A549 (cell line): ENCODE measurements around the gene ZBTB2. TPM values are rescaled to one million over a fixed set of nuclear protein-coding genes. Genes with fewer than 3 reads are reported as not detected.

ENCODE experiments used
- ATAC-seq, 2 experiments: fragments of 200-7000 bp in 1 of 2; fragments of >200 bp in 1 of 2; cut with Nextera tagmentation in 1 of 2; cut with Tn5 transposase in 1 of 2; 3 replicates each; pipeline versions ENCODE4 v1.8.0 to v1.9.1; 2018 to 2020; ENCODE audit warnings: mild to moderate bottlenecking in 1 of 2, moderate library complexity in 1 of 2
- CTCF ChIA-PET: fragments of 300-600 bp; sonication (Branson Sonifier 250); formaldehyde crosslinking; extraction: SDS; loops from one replicate; lab custom pipeline; 2021; ENCODE audit warnings: antibody characterized with exemption, inconsistent platforms; lab: Yijun Ruan, JAX
- POLR2A ChIA-PET: fragments of 350-600 bp; formaldehyde crosslinking; extraction: SDS; loops from one replicate; lab custom pipeline; 2021; ENCODE audit warnings: antibody characterized with exemption, inconsistent platforms; lab: Yijun Ruan, JAX
- DNase-seq, 2 experiments: peaks; one replicate each; pipeline versions ENCODE4 v3.0.0 to v3.0.0-alpha.2; 2011 to 2016; ENCODE audit warnings: low read depth in 1 of 2, low spot score in 1 of 2
- FAIRE-seq: peaks from 2 replicates; lab custom pipeline; 2011; peaks lifted over from hg19 to GRCh38; lab: Jason Lieb, UNC
- H3K27ac ChIP-seq, 2 experiments: fragments of >200 bp; sonication (Bioruptor Twin); formaldehyde crosslinking; 3 replicates each; pipeline ENCODE4 v1.5.1; 2016 to 2017
- H3K4me1 ChIP-seq: fragments of >200 bp; sonication (Bioruptor Twin); formaldehyde crosslinking; 3 replicates; pipeline ENCODE4 v1.6.1; 2016
- H3K4me2 ChIP-seq: fragments of >200 bp; sonication (Bioruptor Twin); formaldehyde crosslinking; 3 replicates; pipeline ENCODE4 v1.6.1; 2016
- H3K4me3 ChIP-seq: fragments of >200 bp; sonication (Bioruptor Twin); formaldehyde crosslinking; 3 replicates; pipeline ENCODE4 v1.5.1; 2016
- H3K9me3 ChIP-seq: fragments of >200 bp; sonication (Bioruptor Twin); formaldehyde crosslinking; 3 replicates; pipeline ENCODE4 v1.6.1; 2016
- BHLHE40 ChIP-seq: IDR thresholded peaks from 2 replicates; pipeline ENCODE4 v1.6.1; 2012; ENCODE audit warnings: low read depth, low read length, inconsistent platforms
- CBX2 ChIP-seq: fragments of 200-600 bp; sonication (generic); IDR thresholded peaks from 2 replicates; pipeline ENCODE4 v1.6.1; 2016; ENCODE audit warnings: low read depth, mild to moderate bottlenecking, borderline replicate concordance
- CBX8 ChIP-seq: fragments of 200-600 bp; sonication (generic); IDR thresholded peaks from 2 replicates; pipeline ENCODE4 v1.6.1; 2016
- CEBPB ChIP-seq, 2 experiments: fragments of >200 bp in 1 of 2; sonication (Bioruptor Twin) in 1 of 2; formaldehyde crosslinking in 1 of 2; IDR thresholded peaks; 2 replicates each; pipeline ENCODE4 v1.6.1; 2012 to 2016
- CHD2 ChIP-seq: fragments of 150-350 bp; IDR thresholded peaks from 2 replicates; pipeline ENCODE4 v1.6.1; 2014; ENCODE audit warnings: low read length; ENCODE audit not compliant: partially characterized antibody
- EHMT2 ChIP-seq: fragments of 200-600 bp; sonication (generic); IDR thresholded peaks from 2 replicates; pipeline ENCODE4 v1.6.1; 2016; ENCODE audit warnings: antibody characterized with exemption, low read depth, mild to moderate bottlenecking, moderate library complexity
- FOSB ChIP-seq: fragments of 250-450 bp; sonication (Bioruptor Pico); IDR thresholded peaks from 2 replicates; pipeline ENCODE4 v1.5.0; 2020; ENCODE audit warnings: mild to moderate bottlenecking, moderate library complexity
- FOXS1 ChIP-seq: fragments of 250-450 bp; sonication (Bioruptor Pico); IDR thresholded peaks from 2 replicates; pipeline ENCODE4 v1.5.0; 2020; ENCODE audit warnings: mild to moderate bottlenecking, moderate library complexity
- GATA3 ChIP-seq: IDR thresholded peaks from 2 replicates; pipeline ENCODE4 v1.6.1; 2012; ENCODE audit warnings: borderline replicate concordance
- HEYL ChIP-seq: fragments of 250-450 bp; sonication (Bioruptor Pico); IDR thresholded peaks from 2 replicates; pipeline ENCODE4 v1.8.0; 2021; ENCODE audit warnings: mild to moderate bottlenecking, moderate library complexity
- HOXB13 ChIP-seq: fragments of 250-450 bp; sonication (Bioruptor Pico); IDR thresholded peaks from 2 replicates; pipeline ENCODE4 v1.5.0; 2020; ENCODE audit warnings: low read depth, mild to moderate bottlenecking, moderate library complexity
- HOXB5 ChIP-seq: fragments of 250-450 bp; sonication (Bioruptor Pico); IDR thresholded peaks from 2 replicates; pipeline ENCODE4 v1.5.0; 2020; ENCODE audit warnings: mild to moderate bottlenecking, moderate library complexity
- JUN ChIP-seq, 2 experiments: fragments of >200 bp; sonication (Bioruptor Twin); formaldehyde crosslinking; IDR thresholded peaks; 2 replicates in 1 of 2; 3 replicates in 1 of 2; pipeline ENCODE4 v1.6.1; 2016 to 2017
- KDM1A ChIP-seq: fragments of 200-600 bp; sonication (generic); IDR thresholded peaks from 2 replicates; pipeline ENCODE4 v1.6.1; 2016; ENCODE audit warnings: low read depth, mild to moderate bottlenecking
- KDM5A ChIP-seq: fragments of 200-600 bp; sonication (generic); IDR thresholded peaks from 2 replicates; pipeline ENCODE4 v1.6.1; 2016; ENCODE audit warnings: antibody characterized with exemption, mild to moderate bottlenecking
- MYC ChIP-seq: IDR thresholded peaks from 2 replicates; pipeline ENCODE4 v1.6.1; 2012; ENCODE audit warnings: mild to moderate bottlenecking, inconsistent platforms, low read length, improper control_type of control experiment, borderline replicate concordance
- NFE2L2 ChIP-seq: fragments of 150-350 bp; conservative IDR thresholded peaks from 2 replicates; pipeline ENCODE4 v1.6.1; 2014; ENCODE audit warnings: low read length
- NPAS2 ChIP-seq: fragments of 250-450 bp; sonication (Bioruptor Pico); IDR thresholded peaks from 2 replicates; pipeline ENCODE4 v1.8.0; 2022; ENCODE audit warnings: mild to moderate bottlenecking, moderate library complexity, borderline replicate concordance
- POLR2A ChIP-seq: IDR thresholded peaks from 2 replicates; pipeline ENCODE4 v1.6.1; 2012; ENCODE audit warnings: mild to moderate bottlenecking, low read length
- POLR2AphosphoS2 ChIP-seq: conservative IDR thresholded peaks from 2 replicates; pipeline ENCODE4 v1.6.1; 2012; ENCODE audit warnings: low read length, improper control_type of control experiment, inconsistent platforms
- RARB ChIP-seq: fragments of 250-450 bp; sonication (Bioruptor Pico); IDR thresholded peaks from 2 replicates; pipeline ENCODE4 v1.8.0; 2021; ENCODE audit warnings: mild to moderate bottlenecking, moderate library complexity
- RFX5 ChIP-seq: fragments of 450-650 bp; IDR thresholded peaks from 2 replicates; pipeline ENCODE4 v1.7.1; 2014; ENCODE audit warnings: antibody characterized with exemption, mild to moderate bottlenecking, moderate library complexity
- TP53 ChIP-seq: fragments of 250-450 bp; sonication (Bioruptor Pico); IDR thresholded peaks from 2 replicates; pipeline ENCODE4 v1.5.0; 2021; ENCODE audit warnings: mild to moderate bottlenecking, moderate library complexity
- ZC3H11A ChIP-seq: fragments of 450-650 bp; IDR thresholded peaks from 2 replicates; pipeline ENCODE4 v1.6.1; 2014; ENCODE audit warnings: antibody characterized with exemption, mild to moderate bottlenecking
- ZFP36 ChIP-seq: fragments of 450-650 bp; IDR thresholded peaks from 2 replicates; pipeline ENCODE4 v1.6.1; 2014; ENCODE audit warnings: borderline replicate concordance; ENCODE audit not compliant: partially characterized antibody
- WGBS: methylation state at CpG from one replicate; pipeline ENCODE4 v1.1.6; 2017; ENCODE audit errors: missing lambda C conversion rate; 5-methylcytosine and 5-hydroxymethylcytosine counted together
- polyA plus RNA-seq, 4 experiments: library from polyadenylated mRNA; depleted of rRNA in 3 of 4; stranded (reverse); fragments of >200 nt; fragmentation: RNase III in 1 of 4; extraction: RNeasy Plus Mini Kit Qiagen cat#74134 plus additional on column Dnase treatment in 1 of 4; gene quantifications; 2 replicates in 3 of 4; 3 replicates in 1 of 4; pipeline ENCODE4 v1.2.3, GENCODE V29; 2011 to 2017
- TF ChIP-seq, protein P1 (sequence below): IDR thresholded peaks from 2 replicates; pipeline ENCODE4 v1.6.1; 2012
- TF ChIP-seq, protein P2 (sequence below): fragments of >200 bp; sonication (Bioruptor Twin); formaldehyde crosslinking; IDR thresholded peaks from 3 replicates; pipeline ENCODE4 v1.5.1; 2016
- TF ChIP-seq, protein P3 (sequence below): fragments of 150-350 bp; IDR thresholded peaks from 2 replicates; pipeline ENCODE4 v1.6.1; 2014; ENCODE audit warnings: low read depth, mild to moderate bottlenecking, low read length
- TF ChIP-seq, protein P4 (sequence below): fragments of 200-600 bp; sonication (generic); IDR thresholded peaks from 2 replicates; pipeline ENCODE4 v1.6.1; 2016; ENCODE audit warnings: antibody characterized with exemption, mild to moderate bottlenecking, moderate library complexity
- TF ChIP-seq, protein P5 (sequence below): fragments of >200 bp; sonication (Bioruptor Twin); formaldehyde crosslinking; IDR thresholded peaks from 3 replicates; pipeline ENCODE4 v1.6.1; 2016

Gene ZBTB2
- polyA plus RNA-seq, 2 of the 4 experiments (the other 2 are of a cell fraction): 10.8 to 17.3 TPM

DNA sequence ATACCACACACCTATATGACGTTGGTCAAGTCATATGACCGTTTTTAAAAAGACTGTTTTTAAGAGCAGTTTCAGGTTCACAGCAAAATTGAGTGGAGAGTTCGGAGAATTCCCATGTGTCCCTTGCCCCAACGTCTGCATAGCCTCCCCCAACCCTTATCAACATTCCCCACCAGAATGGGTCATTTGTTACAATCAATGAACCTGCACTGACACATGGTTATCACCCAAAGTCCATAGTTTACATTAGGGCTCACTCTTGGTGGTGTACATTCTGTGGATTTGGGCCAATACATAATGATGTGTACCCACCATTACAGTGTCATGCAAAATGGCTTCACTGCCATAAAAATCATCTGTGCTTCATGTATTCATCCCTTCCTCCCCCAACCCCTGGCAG is 52.0 kb downstream of the ZBTB2 start:
- H3K27ac ChIP-seq: no peak overlapping the region
- CTCF ChIA-PET: interaction anchor here (0.6 kb wide), 2 partner anchors 36 to 431 kb away, joined by 3 read pairs; no protein-coding TSS in a partner anchor
- TF ChIP-seq HOXB13 (CRISPR knock-in tag) (no peak), NFE2L2 (no peak), CBX8 (no peak), BHLHE40 (no peak), RFX5 (no peak), KDM1A (no peak), HOXB5 (CRISPR knock-in tag) (no peak), CHD2 (no peak), FOXS1 (no peak), JUN (IDR thresholded peaks at IDR 0.05) (no peak), MYC (no peak), NPAS2 (CRISPR knock-in tag) (no peak), RARB (CRISPR knock-in tag) (no peak), ZFP36 (no peak)
- TF ChIP-seq, protein P1, sequence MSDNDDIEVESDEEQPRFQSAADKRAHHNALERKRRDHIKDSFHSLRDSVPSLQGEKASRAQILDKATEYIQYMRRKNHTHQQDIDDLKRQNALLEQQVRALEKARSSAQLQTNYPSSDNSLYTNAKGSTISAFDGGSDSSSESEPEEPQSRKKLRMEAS: no peak
- TF ChIP-seq, protein P2, sequence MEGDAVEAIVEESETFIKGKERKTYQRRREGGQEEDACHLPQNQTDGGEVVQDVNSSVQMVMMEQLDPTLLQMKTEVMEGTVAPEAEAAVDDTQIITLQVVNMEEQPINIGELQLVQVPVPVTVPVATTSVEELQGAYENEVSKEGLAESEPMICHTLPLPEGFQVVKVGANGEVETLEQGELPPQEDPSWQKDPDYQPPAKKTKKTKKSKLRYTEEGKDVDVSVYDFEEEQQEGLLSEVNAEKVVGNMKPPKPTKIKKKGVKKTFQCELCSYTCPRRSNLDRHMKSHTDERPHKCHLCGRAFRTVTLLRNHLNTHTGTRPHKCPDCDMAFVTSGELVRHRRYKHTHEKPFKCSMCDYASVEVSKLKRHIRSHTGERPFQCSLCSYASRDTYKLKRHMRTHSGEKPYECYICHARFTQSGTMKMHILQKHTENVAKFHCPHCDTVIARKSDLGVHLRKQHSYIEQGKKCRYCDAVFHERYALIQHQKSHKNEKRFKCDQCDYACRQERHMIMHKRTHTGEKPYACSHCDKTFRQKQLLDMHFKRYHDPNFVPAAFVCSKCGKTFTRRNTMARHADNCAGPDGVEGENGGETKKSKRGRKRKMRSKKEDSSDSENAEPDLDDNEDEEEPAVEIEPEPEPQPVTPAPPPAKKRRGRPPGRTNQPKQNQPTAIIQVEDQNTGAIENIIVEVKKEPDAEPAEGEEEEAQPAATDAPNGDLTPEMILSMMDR: no peak
- no peak overlapping the region for H3K4me3 ChIP-seq
- 91% methylated on average over 4 of the region's 4 CpGs for WGBS
- no peak for DNase-seq
- H3K9me3 ChIP-seq: no peaks in the 10 kb centered on the region
- H3K4me2 ChIP-seq: no peak overlapping the region
- H3K4me1 ChIP-seq: 0 out of 3 replicates have a peak, but pooled peaks cover 3% of the 10 kb centered on the region
- ATAC-seq: no peak
- POLR2A ChIA-PET: no interaction called here
- no peak for FAIRE-seq

DNA sequence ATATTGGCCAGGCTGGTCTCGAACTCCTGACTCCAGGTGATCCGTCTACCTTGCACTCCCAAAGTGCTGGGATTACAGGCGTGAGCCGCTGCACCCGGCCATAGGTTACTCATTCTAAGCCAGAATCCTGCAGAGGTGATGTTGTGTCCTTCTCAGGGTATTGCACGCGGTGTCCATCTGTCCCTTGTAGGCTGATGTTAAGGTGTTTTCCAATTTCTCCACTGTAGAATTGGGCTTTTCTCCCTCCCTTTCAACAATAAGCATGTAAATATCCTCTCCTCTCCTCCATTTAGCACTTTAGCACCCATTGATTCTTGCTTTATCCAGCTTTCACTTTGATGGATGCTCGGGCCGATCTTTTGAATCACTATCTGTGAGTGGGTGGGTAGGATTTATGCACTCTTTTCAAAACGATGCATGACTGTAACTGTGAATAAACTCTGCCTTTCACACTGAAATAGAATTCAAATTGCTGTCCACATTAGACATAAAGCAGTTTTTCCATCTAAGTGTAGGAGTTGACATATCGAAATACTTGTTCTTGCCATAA is 52.6 kb downstream of the ZBTB2 start:
- no peak overlapping the region for H3K4me3 ChIP-seq
- H3K4me1 ChIP-seq: 0 out of 3 replicates have a peak, but pooled peaks cover 3% of the 10 kb centered on the region
- no peak for ATAC-seq
- H3K9me3 ChIP-seq: no peaks in the 10 kb centered on the region
- ChIA-PET POLR2A (no interaction called here), CTCF (interaction anchor here (0.6 to 1.4 kb wide), 3 partner anchors 9 to 899 kb away, joined by 3 to 5 read pairs (median 5); no protein-coding TSS in a partner anchor)
- 88% methylated on average over 11 of the region's 11 CpGs for WGBS
- no peak overlapping the region for H3K27ac ChIP-seq
- no peak for FAIRE-seq
- TF ChIP-seq POLR2A (no peak), CBX2 (no peak), POLR2AphosphoS2 (no peak), TP53 (CRISPR knock-in tag) (no peak), ZFP36 (no peak), EHMT2 (no peak), GATA3 (no peak), JUN (IDR thresholded peaks at IDR 0.05) (no peak), KDM5A (no peak), CEBPB (IDR thresholded peaks at IDR 0.05) (no peak), FOSB (CRISPR knock-in tag) (no peak), KDM1A (no peak), ZC3H11A (no peak), CHD2 (no peak), HEYL (CRISPR knock-in tag) (no peak)
- TF ChIP-seq, protein P3, sequence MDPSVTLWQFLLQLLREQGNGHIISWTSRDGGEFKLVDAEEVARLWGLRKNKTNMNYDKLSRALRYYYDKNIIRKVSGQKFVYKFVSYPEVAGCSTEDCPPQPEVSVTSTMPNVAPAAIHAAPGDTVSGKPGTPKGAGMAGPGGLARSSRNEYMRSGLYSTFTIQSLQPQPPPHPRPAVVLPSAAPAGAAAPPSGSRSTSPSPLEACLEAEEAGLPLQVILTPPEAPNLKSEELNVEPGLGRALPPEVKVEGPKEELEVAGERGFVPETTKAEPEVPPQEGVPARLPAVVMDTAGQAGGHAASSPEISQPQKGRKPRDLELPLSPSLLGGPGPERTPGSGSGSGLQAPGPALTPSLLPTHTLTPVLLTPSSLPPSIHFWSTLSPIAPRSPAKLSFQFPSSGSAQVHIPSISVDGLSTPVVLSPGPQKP: no peak
- TF ChIP-seq, protein P4, sequence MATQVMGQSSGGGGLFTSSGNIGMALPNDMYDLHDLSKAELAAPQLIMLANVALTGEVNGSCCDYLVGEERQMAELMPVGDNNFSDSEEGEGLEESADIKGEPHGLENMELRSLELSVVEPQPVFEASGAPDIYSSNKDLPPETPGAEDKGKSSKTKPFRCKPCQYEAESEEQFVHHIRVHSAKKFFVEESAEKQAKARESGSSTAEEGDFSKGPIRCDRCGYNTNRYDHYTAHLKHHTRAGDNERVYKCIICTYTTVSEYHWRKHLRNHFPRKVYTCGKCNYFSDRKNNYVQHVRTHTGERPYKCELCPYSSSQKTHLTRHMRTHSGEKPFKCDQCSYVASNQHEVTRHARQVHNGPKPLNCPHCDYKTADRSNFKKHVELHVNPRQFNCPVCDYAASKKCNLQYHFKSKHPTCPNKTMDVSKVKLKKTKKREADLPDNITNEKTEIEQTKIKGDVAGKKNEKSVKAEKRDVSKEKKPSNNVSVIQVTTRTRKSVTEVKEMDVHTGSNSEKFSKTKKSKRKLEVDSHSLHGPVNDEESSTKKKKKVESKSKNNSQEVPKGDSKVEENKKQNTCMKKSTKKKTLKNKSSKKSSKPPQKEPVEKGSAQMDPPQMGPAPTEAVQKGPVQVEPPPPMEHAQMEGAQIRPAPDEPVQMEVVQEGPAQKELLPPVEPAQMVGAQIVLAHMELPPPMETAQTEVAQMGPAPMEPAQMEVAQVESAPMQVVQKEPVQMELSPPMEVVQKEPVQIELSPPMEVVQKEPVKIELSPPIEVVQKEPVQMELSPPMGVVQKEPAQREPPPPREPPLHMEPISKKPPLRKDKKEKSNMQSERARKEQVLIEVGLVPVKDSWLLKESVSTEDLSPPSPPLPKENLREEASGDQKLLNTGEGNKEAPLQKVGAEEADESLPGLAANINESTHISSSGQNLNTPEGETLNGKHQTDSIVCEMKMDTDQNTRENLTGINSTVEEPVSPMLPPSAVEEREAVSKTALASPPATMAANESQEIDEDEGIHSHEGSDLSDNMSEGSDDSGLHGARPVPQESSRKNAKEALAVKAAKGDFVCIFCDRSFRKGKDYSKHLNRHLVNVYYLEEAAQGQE: no peak
- TF ChIP-seq, protein P5, sequence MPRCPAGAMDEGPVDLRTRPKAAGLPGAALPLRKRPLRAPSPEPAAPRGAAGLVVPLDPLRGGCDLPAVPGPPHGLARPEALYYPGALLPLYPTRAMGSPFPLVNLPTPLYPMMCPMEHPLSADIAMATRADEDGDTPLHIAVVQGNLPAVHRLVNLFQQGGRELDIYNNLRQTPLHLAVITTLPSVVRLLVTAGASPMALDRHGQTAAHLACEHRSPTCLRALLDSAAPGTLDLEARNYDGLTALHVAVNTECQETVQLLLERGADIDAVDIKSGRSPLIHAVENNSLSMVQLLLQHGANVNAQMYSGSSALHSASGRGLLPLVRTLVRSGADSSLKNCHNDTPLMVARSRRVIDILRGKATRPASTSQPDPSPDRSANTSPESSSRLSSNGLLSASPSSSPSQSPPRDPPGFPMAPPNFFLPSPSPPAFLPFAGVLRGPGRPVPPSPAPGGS: no peak
- TF ChIP-seq, protein P1: no peak
- no peak for DNase-seq
- no peak overlapping the region for H3K4me2 ChIP-seq
